Stimulated activated CD4-positive, alpha-beta T cell treated with anti-CD3 and anti-CD28 coated beads, Interleukin-15, amount 100 ng/mL, for 1 hour (primary cell): ENCODE results near the gene SLC26A4.
"Not testable (repeated sequence)": the region's sequence is repeated elsewhere in the genome, so short reads cannot be mapped to it uniquely, and the experiment has no call there.

ENCODE experiments used
- DNase-seq, 2 donors: peaks; one replicate each; pipeline ENCODE4 v3.0.0-alpha.2; 2020; ENCODE audit warnings: low read depth in 1 of 2, low spot score in 1 of 2

Gene SLC26A4

GRCh38 chr7:107660381-107661080 lies at the start of gene SLC26A4:
TSS of gene SLC26A4 (plus strand) at chr7:107660828. CDS start at chr7:107661642, 814 bp downstream.
- no peak for DNase-seq

GRCh38 chr7:107613439-107613838 lies 47.2 kb upstream of the SLC26A4 start:
- DNase-seq, result no peak

GRCh38 chr7:107613948-107614347 lies 46.7 kb upstream of the SLC26A4 start:
- no peak for DNase-seq

- no peak for DNase-seq
These were observed 46.2 kb upstream of the SLC26A4 start for GRCh38 chr7:107614425-107614824.

- no peak for DNase-seq
These were observed 44.5 kb upstream of the SLC26A4 start for GRCh38 chr7:107615910-107616680.

- no peak for DNase-seq
These were observed 38.2 kb upstream of the SLC26A4 start for GRCh38 chr7:107622429-107622828.

- no peak for DNase-seq
These were observed 37.7 kb upstream of the SLC26A4 start for GRCh38 chr7:107622894-107623293.

GRCh38 chr7:107627002-107627401 lies 33.6 kb upstream of the SLC26A4 start:
- no peak for DNase-seq

GRCh38 chr7:107628461-107629064 lies 32.1 kb upstream of the SLC26A4 start:
- DNase-seq, result no peak

- DNase-seq, result no peak
These were observed 30.3 kb upstream of the SLC26A4 start for GRCh38 chr7:107630342-107630741.

GRCh38 chr7:107631588-107632491 lies 28.8 kb upstream of the SLC26A4 start:
- DNase-seq, result no peak

- no peak for DNase-seq
These were observed 28.1 kb upstream of the SLC26A4 start for GRCh38 chr7:107632492-107632865.

- no peak for DNase-seq
These were observed 22.0 kb upstream of the SLC26A4 start for GRCh38 chr7:107638594-107638993.

- DNase-seq, result not testable (repeated sequence)
These were observed 21.6 kb upstream of the SLC26A4 start for GRCh38 chr7:107639070-107639469.

- DNase-seq, result no peak
These were observed 19.0 kb upstream of the SLC26A4 start for GRCh38 chr7:107641676-107642075.

- DNase-seq, result no peak
These were observed 18.1 kb upstream of the SLC26A4 start for GRCh38 chr7:107642501-107642900.

- no peak for DNase-seq
These were observed 17.2 kb upstream of the SLC26A4 start for GRCh38 chr7:107643407-107643806.

GRCh38 chr7:107643938-107644308 lies 16.7 kb upstream of the SLC26A4 start:
- no peak for DNase-seq

GRCh38 chr7:107644309-107644974 lies 16.2 kb upstream of the SLC26A4 start:
- DNase-seq, result no peak

- DNase-seq, result no peak
These were observed 8.0 kb upstream of the SLC26A4 start for GRCh38 chr7:107652642-107653041.

GRCh38 chr7:107658467-107658866 lies 2.2 kb upstream of the SLC26A4 start:
- no peak for DNase-seq
